Transverse colon (tissue), 4 donors: ENCODE data around the gene SERTAD1. TPM values are rescaled to one million over a fixed set of nuclear protein-coding genes. Genes with fewer than 3 reads are reported as not detected.

ENCODE experiments used
- DNase-seq: peaks from one replicate; pipeline ENCODE4 v3.0.0-alpha.2; 2019
- H3K27ac ChIP-seq, 4 donors: fragments of 200-600 bp; sonication (generic); 2 replicates each; pipeline ENCODE4 v1.5.1; 2016 to 2018; ENCODE audit warnings: inconsistent platforms in 4 of 4
- H3K27me3 ChIP-seq: fragments of 200-600 bp; sonication (generic); 2 replicates; pipeline ENCODE4 v1.5.1; 2017; ENCODE audit warnings: inconsistent platforms
- H3K36me3 ChIP-seq, 4 donors: fragments of 200-600 bp; sonication (generic); 2 replicates each; pipeline ENCODE4 v1.5.1; 2017 to 2019; ENCODE audit warnings: inconsistent platforms in 4 of 4
- H3K4me1 ChIP-seq, 4 donors: fragments of 200-600 bp; sonication (generic); 2 replicates each; pipeline ENCODE4 v1.5.1; 2017 to 2020; ENCODE audit warnings: inconsistent platforms in 4 of 4
- H3K4me3 ChIP-seq, 4 donors: fragments of 200-600 bp; sonication (generic); 1 replicate in 1 of 4; 2 replicates in 3 of 4; pipeline versions ENCODE4 v1.5.1 to v1.6.1; 2017 to 2019; ENCODE audit warnings: inconsistent platforms in 4 of 4
- H3K9me3 ChIP-seq, 2 donors: fragments of 200-600 bp; sonication (generic); 2 replicates each; pipeline ENCODE4 v1.5.1; 2017 to 2019; ENCODE audit warnings: inconsistent platforms in 2 of 2
- EP300 ChIP-seq: sonication (generic); formaldehyde crosslinking; IDR thresholded peaks from one replicate; pipeline ENCODE4 v1.6.1; 2017; ENCODE audit warnings: antibody characterized with exemption, low read depth
- POLR2A ChIP-seq: fragments of 450-650 bp; IDR thresholded peaks from one replicate; pipeline ENCODE4 v1.6.1; 2016; ENCODE audit warnings: antibody characterized with exemption, mild to moderate bottlenecking, moderate library complexity
- POLR2AphosphoS5 ChIP-seq, 3 donors: sonication (generic); formaldehyde crosslinking; IDR thresholded peaks; one replicate each; pipeline ENCODE4 v1.6.1; 2016; ENCODE audit warnings: antibody characterized with exemption in 3 of 3
- WGBS, 2 donors: methylation state at CpG; one replicate each; pipeline ENCODE4 v1.1.5; 2018; ENCODE audit warnings: low coverage in 1 of 2; 5-methylcytosine and 5-hydroxymethylcytosine counted together
- in situ Hi-C, 4 donors: fragments of 200-750 bp; cut with MboI; loops; one replicate each; pipeline versions ENCODE4 v1.15.0 to v1.15.1; 2017; ENCODE audit warnings: low sequenced_read_pairs in 3 of 4, low pct_ligation_motif_present in 1 of 4, low pct_unique_long_range_greater_than_20kb in 1 of 4
- intact Hi-C: fragments of 100-400 bp; cut with DNase I; formaldehyde crosslinking; loops from one replicate; pipeline ENCODE4 v1.15.1; 2023; ENCODE audit warnings: low total_unique reads
- total RNA-seq, 4 donors: library from RNA; depleted of rRNA; stranded (reverse); fragments of >200 nt; gene quantifications; one replicate each; pipeline ENCODE4 v1.1.0, GENCODE V29; 2016
- TF ChIP-seq, protein P1 (sequence below), 5 experiments: fragments of 200-600 bp in 3 of 5; fragments of 450-650 bp in 2 of 5; sonication (generic) in 3 of 5; IDR thresholded peaks; 1 replicate in 2 of 5; 2 replicates in 3 of 5; pipeline ENCODE4 v1.5.1; 2016 to 2017; ENCODE audit warnings: antibody characterized with exemption in 5 of 5, inconsistent platforms in 3 of 5, mild to moderate bottlenecking in 2 of 5, moderate library complexity in 1 of 5

SERTAD1 gene
- total RNA-seq, 4 donors from 2014 or later = 2.6 to 30.3 (median 18.4) TPM

DNA sequence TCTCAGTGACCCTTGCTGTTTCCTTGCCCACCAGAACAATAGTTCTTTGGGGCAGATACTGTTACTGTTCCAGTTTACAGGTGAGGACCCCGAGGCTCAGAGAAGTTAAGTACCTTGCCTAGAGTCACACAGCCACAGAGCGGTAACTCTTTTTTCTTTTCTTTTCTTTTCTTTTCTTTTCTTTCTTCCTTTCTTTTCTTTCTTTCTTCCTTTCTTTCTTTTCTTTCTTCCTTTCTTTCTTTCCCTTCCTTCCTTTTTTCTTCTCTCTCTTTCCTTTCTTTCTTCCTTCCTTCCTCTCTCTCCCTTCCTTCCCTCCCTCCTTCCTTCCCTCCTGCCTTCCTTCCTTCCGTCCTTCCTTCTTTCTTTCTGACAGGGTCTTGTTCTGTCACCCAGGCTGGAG lies 7.8 kb downstream of the SERTAD1 start:
- Histone ChIP-seq H3K27ac (peak overlapping the region in 3 of 4 donors; percentile 67 to 80 (median 75)), H3K9me3 (no peaks in the 10 kb centered on the region), H3K27me3 (no peaks in the 10 kb centered on the region), H3K4me1 (peaks cover 13 to 34% (median 16%) of the 10 kb centered on the region in 4 donors), H3K36me3 (peaks cover 0 to 8% (median 0%) of the 10 kb centered on the region in 4 donors), H3K4me3 (no peak overlapping the region)
- TF ChIP-seq POLR2AphosphoS5 (IDR thresholded peaks at IDR 0.05) (no peak), EP300 (no peak)
- TF ChIP-seq, protein P1, sequence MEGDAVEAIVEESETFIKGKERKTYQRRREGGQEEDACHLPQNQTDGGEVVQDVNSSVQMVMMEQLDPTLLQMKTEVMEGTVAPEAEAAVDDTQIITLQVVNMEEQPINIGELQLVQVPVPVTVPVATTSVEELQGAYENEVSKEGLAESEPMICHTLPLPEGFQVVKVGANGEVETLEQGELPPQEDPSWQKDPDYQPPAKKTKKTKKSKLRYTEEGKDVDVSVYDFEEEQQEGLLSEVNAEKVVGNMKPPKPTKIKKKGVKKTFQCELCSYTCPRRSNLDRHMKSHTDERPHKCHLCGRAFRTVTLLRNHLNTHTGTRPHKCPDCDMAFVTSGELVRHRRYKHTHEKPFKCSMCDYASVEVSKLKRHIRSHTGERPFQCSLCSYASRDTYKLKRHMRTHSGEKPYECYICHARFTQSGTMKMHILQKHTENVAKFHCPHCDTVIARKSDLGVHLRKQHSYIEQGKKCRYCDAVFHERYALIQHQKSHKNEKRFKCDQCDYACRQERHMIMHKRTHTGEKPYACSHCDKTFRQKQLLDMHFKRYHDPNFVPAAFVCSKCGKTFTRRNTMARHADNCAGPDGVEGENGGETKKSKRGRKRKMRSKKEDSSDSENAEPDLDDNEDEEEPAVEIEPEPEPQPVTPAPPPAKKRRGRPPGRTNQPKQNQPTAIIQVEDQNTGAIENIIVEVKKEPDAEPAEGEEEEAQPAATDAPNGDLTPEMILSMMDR (IDR thresholded peaks at IDR 0.05) = no peak
- intact Hi-C loops = no loop called here
- in situ Hi-C loops = loop anchor here in 1 of 4 donors (25.0 kb wide), 1 partner anchor 131 kb away; the partner anchor contains the start of gene AKT2
- WGBS, 2 donors = 86 to 100% methylated on average over 2 to 3 of the region's 3 CpGs
- DNase-seq = no peak

DNA sequence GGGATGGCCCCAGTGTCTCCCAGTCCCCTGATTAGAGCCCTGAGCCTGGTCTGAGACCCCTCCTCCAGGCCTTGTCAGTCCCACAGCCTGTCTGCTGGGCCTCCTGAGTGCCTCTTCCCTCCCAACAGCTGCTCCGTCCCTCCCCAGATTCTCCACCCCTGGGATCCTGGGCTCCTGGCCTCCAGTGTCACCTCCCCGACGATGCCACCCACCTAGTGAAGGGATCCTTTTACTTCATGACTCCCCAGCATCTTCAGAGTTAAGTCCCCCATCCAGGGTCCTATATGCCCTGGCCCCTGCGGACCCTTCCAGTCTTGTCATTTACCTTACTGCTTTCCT lies 8.2 kb downstream of the SERTAD1 start:
- intact Hi-C loops (no loop called here), in situ Hi-C loops (loop anchor here in 1 of 4 donors (25.0 kb wide), 1 partner anchor 130 kb away; the partner anchor contains the start of gene AKT2)
- Histone ChIP-seq H3K27ac (peak overlapping the region; percentile 47 to 80 (median 71)), H3K4me3 (no peak overlapping the region), H3K9me3 (no peaks in the 10 kb centered on the region), H3K4me1 (peaks cover 12 to 30% (median 13%) of the 10 kb centered on the region in 4 donors), H3K36me3 (peaks cover 0 to 3% (median 0%) of the 10 kb centered on the region in 4 donors), H3K27me3 (no peaks in the 10 kb centered on the region)
- DNase-seq = no peak
- TF ChIP-seq POLR2AphosphoS5 (IDR thresholded peaks at IDR 0.05) = no peak
- no peak for TF ChIP-seq EP300
- no peak for TF ChIP-seq POLR2A
- TF ChIP-seq, protein P1 (IDR thresholded peaks at IDR 0.05) = no peak
- WGBS, 2 donors = 81% methylated on average over 4 of the region's 4 CpGs; no CpG with 5 or more reads in 1 of the 2 donors

DNA sequence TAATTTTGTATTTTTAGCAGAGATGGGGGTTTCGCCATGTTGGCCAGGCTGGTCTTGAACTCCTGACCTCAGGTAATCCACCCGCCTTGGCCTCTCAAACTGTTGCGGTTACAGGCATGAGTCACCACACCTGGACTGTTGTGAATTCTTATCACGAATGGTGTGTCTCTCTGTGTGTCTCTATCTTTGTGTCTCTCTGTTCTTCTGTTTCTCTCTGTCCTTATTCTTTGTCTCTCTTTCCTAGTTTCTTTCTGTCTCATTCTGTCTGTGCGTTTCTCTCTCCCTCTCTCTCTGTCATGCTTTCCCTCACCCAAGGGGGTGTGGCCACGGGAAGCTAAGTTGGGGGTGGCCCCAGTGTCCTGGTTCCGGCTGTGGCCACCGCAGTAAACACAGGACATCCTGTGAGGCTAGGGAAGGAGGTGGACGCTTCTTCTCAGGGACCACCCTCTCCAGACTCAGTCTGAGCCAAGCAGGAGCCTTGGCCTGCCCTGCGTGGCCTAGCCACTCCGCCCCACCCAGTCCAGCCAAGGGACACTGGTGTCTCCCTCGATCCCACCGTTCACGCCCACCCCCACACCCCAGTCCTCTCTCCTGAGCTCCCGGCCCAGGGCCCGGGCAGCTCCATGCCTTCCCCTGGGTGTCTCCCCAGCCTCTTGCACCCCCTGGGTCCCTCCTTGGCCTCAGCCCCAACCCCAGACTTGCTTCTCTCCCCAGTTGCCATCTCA lies 8.7 kb downstream of the SERTAD1 start:
- H3K9me3 ChIP-seq = no peaks in the 10 kb centered on the region
- H3K4me3 ChIP-seq = no peak overlapping the region
- no peaks in the 10 kb centered on the region for H3K27me3 ChIP-seq
- in situ Hi-C loops (loop anchor here in 1 of 4 donors (25.0 kb wide), 1 partner anchor 130 kb away; the partner anchor contains the start of gene AKT2), intact Hi-C loops (no loop called here)
- peak overlapping the region; percentile 47 to 80 (median 71) for H3K27ac ChIP-seq
- DNase-seq = peak; percentile 60
- WGBS, 2 donors = 32 to 44% methylated on average over 3 to 16 of the region's 16 CpGs
- TF ChIP-seq POLR2AphosphoS5 (IDR thresholded peaks at IDR 0.05) (peak in 2 of 3 donors; percentile 12 to 59), EP300 (no peak), POLR2A (peak; percentile 20)
- TF ChIP-seq, protein P1 (IDR thresholded peaks at IDR 0.05) = no peak
- no peaks in the 10 kb centered on the region for H3K36me3 ChIP-seq
- H3K4me1 ChIP-seq = peaks cover 8 to 24% (median 9%) of the 10 kb centered on the region in 4 donors

DNA sequence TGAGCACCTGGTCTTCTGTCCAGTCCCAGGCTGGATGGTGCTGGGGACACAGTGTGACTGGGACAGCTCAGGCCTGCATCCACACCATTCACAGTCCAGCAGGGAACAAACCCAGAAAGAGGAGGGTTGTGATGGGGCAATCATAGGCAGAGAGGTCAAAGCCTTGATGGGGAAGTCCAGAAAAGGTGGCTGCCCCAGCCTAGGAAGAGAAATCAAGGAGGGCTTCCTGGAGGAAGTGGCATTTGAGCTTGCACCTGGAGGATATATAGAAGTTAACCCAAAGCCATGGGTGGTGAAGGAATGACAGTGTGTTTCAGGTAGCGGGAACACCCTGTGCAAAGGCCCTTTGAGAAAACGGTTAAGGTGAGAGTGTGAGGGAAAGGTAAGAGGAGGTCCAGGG lies 10.0 kb downstream of the SERTAD1 start:
- H3K27ac ChIP-seq = no peak overlapping the region
- intact Hi-C loops = no loop called here

More for the DNA sequence above, 10.0 kb downstream of the SERTAD1 start:
- no peak for TF ChIP-seq POLR2A
- no peak for TF ChIP-seq POLR2AphosphoS5 (IDR thresholded peaks at IDR 0.05)
- TF ChIP-seq EP300 = no peak
- Histone ChIP-seq H3K36me3 (no peaks in the 10 kb centered on the region), H3K4me1 (peaks cover 0 to 16% (median 0%) of the 10 kb centered on the region in 4 donors), H3K4me3 (no peak overlapping the region), H3K9me3 (no peaks in the 10 kb centered on the region), H3K27me3 (no peaks in the 10 kb centered on the region)
- no peak for DNase-seq
- WGBS, 2 donors = 82 to 93% methylated on average over 2 of the region's 2 CpGs
- in situ Hi-C loops = loop anchor here in 1 of 4 donors (25.0 kb wide), 1 partner anchor 128 kb away; the partner anchor contains the start of gene AKT2
